Parathyroid adenoma (tissue), 2 donors: ENCODE results near the gene INAVA.

Experiments used
- H2AFZ ChIP-seq: fragments of 300-600 bp; sonication (generic); one replicate; pipeline ENCODE4 v1.7.0; 2017; ENCODE audit warnings: antibody characterized with exemption, mild to moderate bottlenecking
- H3K27ac ChIP-seq: fragments of 300-600 bp; sonication (generic); one replicate; pipeline ENCODE4 v1.7.0; 2017
- H3K27me3 ChIP-seq: fragments of 300-600 bp; sonication (generic); one replicate; pipeline ENCODE4 v1.7.0; 2017; ENCODE audit warnings: low read length; ENCODE audit not compliant: control insufficient read depth, insufficient read depth
- H3K36me3 ChIP-seq: fragments of 300-600 bp; sonication (generic); one replicate; pipeline ENCODE4 v1.7.0; 2017; ENCODE audit warnings: low read length; ENCODE audit not compliant: control insufficient read depth, insufficient read depth
- H3K4me1 ChIP-seq: fragments of 300-600 bp; sonication (generic); one replicate; pipeline ENCODE4 v1.7.0; 2017; ENCODE audit warnings: control low read depth
- H3K4me2 ChIP-seq: fragments of 300-600 bp; sonication (generic); one replicate; pipeline ENCODE4 v1.7.0; 2017; ENCODE audit warnings: low read length
- H3K4me3 ChIP-seq: fragments of 300-600 bp; sonication (generic); one replicate; pipeline ENCODE4 v1.7.0; 2017; ENCODE audit warnings: low read depth, low read length
- H3K79me2 ChIP-seq: fragments of 300-600 bp; sonication (generic); one replicate; pipeline ENCODE4 v1.7.0; 2017; ENCODE audit warnings: control low read depth
- H3K9ac ChIP-seq: fragments of 300-600 bp; sonication (generic); one replicate; pipeline ENCODE4 v1.7.0; 2017; ENCODE audit warnings: mild to moderate bottlenecking
- H3K9me3 ChIP-seq: fragments of 300-600 bp; sonication (generic); one replicate; pipeline ENCODE4 v1.7.0; 2017; ENCODE audit warnings: low read length; ENCODE audit not compliant: control insufficient read depth
- CTCF ChIP-seq: fragments of 300-600 bp; sonication (generic); IDR thresholded peaks from one replicate; pipeline ENCODE4 v1.7.0; 2017; ENCODE audit warnings: antibody characterized with exemption, mild to moderate bottlenecking
- donor health status: primary hyperparathyroidism.

Gene INAVA

GRCh38 chr1:200938955-200939354 is 44.3 kb downstream of the INAVA start:
- Histone ChIP-seq H3K4me3 (no peak overlapping the region), H3K27me3 (no peaks in the 10 kb centered on the region), H3K27ac (no peak overlapping the region), H3K9ac (no peak overlapping the region), H3K9me3 (no peaks in the 10 kb centered on the region), H2AFZ (no peak overlapping the region), H3K36me3 (no peaks in the 10 kb centered on the region), H3K79me2 (no peaks in the 10 kb centered on the region), H3K4me2 (no peak overlapping the region), H3K4me1 (no peaks in the 10 kb centered on the region)
- no peak for TF ChIP-seq CTCF

- Histone ChIP-seq H3K4me2 (no peak overlapping the region), H2AFZ (no peak overlapping the region), H3K9me3 (peaks cover 6% of the 10 kb centered on the region), H3K27ac (no peak overlapping the region), H3K79me2 (no peaks in the 10 kb centered on the region), H3K36me3 (no peaks in the 10 kb centered on the region), H3K4me3 (no peak overlapping the region), H3K9ac (no peak overlapping the region), H3K4me1 (no peaks in the 10 kb centered on the region), H3K27me3 (no peaks in the 10 kb centered on the region)
- no peak for TF ChIP-seq CTCF
Measured at GRCh38 chr1:200945111-200945510, 50.4 kb downstream of the INAVA start.

GRCh38 chr1:200947059-200947566 is 52.4 kb downstream of the INAVA start:
- TF ChIP-seq CTCF: no peak
- Histone ChIP-seq H3K9ac (no peak overlapping the region), H3K4me3 (no peak overlapping the region), H3K4me2 (no peak overlapping the region), H2AFZ (no peak overlapping the region), H3K9me3 (peaks cover 6% of the 10 kb centered on the region), H3K36me3 (no peaks in the 10 kb centered on the region), H3K27me3 (no peaks in the 10 kb centered on the region), H3K4me1 (no peaks in the 10 kb centered on the region), H3K27ac (no peak overlapping the region), H3K79me2 (no peaks in the 10 kb centered on the region)

GRCh38 chr1:200949626-200950025 is 54.9 kb downstream of the INAVA start:
- peaks cover 6% of the 10 kb centered on the region for H3K9me3 ChIP-seq
- no peak for TF ChIP-seq CTCF
- H3K79me2 ChIP-seq: no peaks in the 10 kb centered on the region
- H3K4me2 ChIP-seq: no peak overlapping the region
- H3K27ac ChIP-seq: no peak overlapping the region
- H3K4me3 ChIP-seq: no peak overlapping the region
- no peak overlapping the region for H3K9ac ChIP-seq
- H3K27me3 ChIP-seq: no peaks in the 10 kb centered on the region
- no peaks in the 10 kb centered on the region for H3K36me3 ChIP-seq
- H2AFZ ChIP-seq: no peak overlapping the region
- no peaks in the 10 kb centered on the region for H3K4me1 ChIP-seq

GRCh38 chr1:200951016-200951415 is 56.3 kb downstream of the INAVA start:
- Histone ChIP-seq H3K36me3 (no peaks in the 10 kb centered on the region), H3K27ac (no peak overlapping the region), H3K4me2 (no peak overlapping the region), H3K4me3 (no peak overlapping the region), H2AFZ (no peak overlapping the region), H3K27me3 (no peaks in the 10 kb centered on the region), H3K9me3 (peaks cover 6% of the 10 kb centered on the region), H3K9ac (no peak overlapping the region), H3K4me1 (no peaks in the 10 kb centered on the region), H3K79me2 (no peaks in the 10 kb centered on the region)
- no peak for TF ChIP-seq CTCF
